RPMI8226 (cell line): ENCODE measurements around the gene C1QB.

Experiments
- DNase-seq: peaks from one replicate; pipeline ENCODE4 v3.0.0-alpha.2; 2015

Gene C1QB

DNA sequence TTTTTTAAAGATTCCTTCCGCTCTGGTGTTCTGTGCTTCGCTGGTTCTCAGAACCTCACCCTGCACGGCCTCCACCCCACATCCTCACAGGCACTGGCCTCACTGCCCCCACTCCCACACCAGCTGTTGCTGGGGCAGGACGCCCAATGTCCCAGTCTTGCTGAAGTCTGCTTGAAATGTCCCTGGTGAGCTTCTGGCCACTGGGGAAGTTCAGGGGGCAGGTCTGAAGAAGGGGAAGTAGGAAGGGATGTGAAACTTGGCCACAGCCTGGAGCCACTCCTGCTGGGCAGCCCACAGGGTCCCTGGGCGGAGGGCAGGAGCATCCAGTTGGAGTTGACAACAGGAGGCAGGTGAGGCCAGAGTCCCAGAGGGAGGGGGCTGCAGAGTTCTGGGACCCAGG is 16.7 kb upstream of the C1QB start, which contains the start of gene C1QA:
Gene C1QA (plus strand): TSS at position 276 of the 400 bp plus-strand sequence. CDS start 989 bp downstream, outside the sequence.
- peak; percentile 91 for DNase-seq

DNA sequence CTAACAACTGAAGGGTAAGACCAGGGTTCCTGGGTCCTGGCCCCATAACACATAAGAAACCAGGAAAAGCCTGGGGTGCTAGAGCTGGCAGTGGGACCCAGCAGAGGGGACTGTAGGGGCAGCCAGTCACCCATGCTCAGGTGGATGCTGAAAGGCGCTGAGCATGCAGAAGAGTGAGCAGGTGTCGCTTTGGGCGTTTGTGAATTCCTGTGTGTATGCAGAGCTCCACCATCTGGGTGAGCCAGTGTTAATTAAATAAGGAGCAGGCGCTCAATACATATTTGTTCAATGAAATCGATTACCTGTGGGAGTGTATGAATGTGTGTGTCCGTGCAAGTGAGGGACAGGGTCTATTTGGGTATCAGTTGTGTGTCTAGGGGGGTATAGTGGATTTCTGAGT is 16.1 kb upstream of the C1QB start:
- DNase-seq, result peak; percentile 92

DNA sequence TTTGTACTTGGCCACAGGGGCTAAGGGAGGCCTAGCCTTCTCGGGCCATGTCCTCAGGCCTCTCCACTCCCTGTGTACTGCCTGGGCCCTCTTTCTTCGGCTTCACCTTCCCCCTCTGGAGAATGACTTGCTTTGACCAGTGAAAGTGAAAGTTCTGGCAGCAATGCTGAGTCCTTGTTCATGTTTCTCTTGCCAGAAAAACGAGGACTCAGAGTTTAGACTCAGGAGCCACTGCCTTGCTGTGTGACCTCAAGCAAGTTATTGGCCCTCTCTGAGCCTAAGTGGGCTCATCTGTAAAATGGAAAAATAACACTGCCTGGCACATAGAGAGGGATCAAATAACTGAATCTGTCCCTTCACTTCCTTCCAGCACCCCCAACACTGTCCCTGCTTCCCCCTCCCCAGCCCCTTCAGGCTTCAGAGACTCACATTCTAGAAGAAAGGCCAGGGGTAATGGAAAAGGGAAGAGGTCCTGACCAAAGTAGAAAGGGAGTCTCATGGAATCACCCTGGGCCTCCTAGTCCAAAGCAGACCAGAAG is 15.1 kb upstream of the C1QB start:
- no peak for DNase-seq

DNA sequence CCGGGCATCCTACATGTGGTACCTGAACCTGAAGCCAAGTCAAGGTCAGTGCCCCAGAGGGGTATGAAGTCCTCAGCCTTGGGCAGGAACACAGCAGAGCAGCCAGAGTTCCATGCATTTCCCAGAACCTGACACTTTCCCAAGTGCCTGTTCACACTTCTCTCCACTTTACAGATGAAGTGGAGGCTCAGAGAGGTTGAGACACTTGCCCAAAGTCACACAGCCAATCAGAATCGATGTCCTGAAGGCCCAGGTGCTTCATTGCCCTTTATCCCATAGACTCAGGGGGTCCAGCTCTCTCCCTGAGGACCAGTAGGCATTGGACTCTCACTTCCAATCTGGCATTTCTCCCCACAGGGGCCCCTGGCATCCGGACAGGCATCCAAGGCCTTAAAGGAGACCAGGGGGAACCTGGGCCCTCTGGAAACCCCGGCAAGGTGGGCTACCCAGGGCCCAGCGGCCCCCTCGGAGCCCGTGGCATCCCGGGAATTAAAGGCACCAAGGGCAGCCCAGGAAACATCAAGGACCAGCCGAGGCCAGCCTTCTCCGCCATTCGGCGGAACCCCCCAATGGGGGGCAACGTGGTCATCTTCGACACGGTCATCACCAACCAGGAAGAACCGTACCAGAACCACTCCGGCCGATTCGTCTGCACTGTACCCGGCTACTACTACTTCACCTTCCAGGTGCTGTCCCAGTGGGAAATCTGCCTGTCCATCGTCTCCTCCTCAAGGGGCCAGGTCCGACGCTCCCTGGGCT is 14.4 kb upstream of the C1QB start:
- DNase-seq, result no peak

DNA sequence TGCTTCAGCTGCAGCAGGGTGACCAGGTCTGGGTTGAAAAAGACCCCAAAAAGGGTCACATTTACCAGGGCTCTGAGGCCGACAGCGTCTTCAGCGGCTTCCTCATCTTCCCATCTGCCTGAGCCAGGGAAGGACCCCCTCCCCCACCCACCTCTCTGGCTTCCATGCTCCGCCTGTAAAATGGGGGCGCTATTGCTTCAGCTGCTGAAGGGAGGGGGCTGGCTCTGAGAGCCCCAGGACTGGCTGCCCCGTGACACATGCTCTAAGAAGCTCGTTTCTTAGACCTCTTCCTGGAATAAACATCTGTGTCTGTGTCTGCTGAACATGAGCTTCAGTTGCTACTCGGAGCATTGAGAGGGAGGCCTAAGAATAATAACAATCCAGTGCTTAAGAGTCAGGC is 13.8 kb upstream of the C1QB start:
- DNase-seq, result no peak

DNA sequence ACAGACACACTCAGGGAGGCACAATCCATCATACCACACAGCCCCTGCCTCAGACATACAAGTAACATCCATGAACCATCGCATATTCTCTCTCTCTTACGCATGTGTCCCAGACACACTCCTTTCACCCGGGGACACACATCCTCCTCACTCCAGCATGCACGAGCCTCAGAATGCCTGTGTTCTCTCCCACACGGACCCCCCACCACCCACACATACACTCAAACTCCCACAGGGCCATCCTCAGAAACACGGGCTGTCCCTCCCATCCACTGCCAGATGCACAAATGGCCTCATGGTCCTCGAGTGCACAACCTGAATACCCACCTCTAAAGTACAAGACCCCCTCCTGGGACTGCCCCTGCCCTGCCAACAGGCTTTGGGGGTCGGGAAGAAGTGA is 11.8 kb upstream of the C1QB start:
- no peak for DNase-seq

DNA sequence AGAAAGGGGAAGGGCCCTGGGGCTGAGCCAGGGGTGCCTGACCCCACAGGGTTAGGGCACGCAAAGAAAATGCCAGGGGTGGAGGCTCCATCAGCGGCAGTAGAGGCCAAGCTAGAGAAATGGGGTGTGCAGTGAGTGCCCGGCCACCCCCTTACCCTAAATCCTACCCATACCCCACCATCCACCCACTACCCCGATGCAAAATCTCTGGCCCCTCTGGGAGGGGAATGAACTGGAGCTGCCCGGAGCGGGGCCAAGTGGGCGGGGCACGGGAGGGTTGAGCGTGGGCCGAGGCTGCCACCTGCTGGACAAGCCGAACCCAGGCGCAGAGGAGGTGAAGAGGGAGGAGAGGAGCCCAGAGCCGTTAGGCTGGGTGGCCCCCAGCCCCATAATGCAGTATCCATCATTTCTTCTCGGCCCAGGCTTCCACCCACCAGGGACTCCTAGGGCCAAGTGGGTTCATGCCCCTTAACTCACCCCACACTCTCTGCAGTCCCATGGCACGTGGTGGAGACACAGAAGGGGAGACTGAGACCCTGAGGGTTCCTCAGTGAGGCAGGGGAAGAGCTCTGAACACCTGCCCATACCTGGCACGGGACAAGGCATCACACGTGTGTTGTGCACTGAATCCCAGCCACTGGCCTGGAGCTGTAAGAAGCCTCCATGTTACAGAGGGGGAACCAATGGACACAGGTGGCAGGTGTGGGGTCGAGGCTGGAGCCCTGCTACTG is 11.0 kb upstream of the C1QB start:
- peak; percentile 84 for DNase-seq

DNA sequence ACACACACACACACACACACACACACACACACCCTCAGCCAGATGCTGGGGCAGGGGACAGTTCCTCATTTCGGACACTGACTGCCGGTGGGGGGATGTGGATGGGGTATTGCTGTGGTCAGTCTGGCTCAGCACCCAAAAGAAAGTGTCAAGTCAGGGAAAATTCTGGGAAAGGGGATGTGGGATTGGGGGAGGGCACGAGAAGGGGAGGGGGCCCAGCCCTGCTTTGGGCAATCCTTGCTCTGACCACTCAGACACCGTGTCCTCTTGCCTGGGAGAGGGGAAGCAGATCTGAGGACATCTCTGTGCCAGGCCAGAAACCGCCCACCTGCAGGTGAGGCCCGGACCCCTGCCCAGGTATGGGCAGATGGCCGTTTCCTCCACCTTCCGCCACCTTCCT is 9.7 kb upstream of the C1QB start, which contains the start of gene C1QC:
Gene C1QC (plus strand): TSS at position 253 of the 400 bp plus-strand sequence. CDS start 391 bp downstream, outside the sequence.
- no peak for DNase-seq

DNA sequence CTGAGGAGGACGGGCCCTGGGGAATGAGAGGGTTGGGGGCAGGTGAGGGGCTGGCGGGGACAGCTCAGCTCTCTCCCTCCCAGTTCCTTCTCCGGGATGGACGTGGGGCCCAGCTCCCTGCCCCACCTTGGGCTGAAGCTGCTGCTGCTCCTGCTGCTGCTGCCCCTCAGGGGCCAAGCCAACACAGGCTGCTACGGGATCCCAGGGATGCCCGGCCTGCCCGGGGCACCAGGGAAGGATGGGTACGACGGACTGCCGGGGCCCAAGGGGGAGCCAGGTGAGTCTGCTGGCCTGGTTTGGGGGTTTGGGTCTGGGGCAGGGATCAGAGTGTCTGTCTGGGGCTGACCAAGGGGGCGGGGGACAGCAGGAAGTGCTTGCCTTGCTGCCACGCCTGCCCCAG is 9.1 kb upstream of the C1QB start:
- DNase-seq, result no peak

DNA sequence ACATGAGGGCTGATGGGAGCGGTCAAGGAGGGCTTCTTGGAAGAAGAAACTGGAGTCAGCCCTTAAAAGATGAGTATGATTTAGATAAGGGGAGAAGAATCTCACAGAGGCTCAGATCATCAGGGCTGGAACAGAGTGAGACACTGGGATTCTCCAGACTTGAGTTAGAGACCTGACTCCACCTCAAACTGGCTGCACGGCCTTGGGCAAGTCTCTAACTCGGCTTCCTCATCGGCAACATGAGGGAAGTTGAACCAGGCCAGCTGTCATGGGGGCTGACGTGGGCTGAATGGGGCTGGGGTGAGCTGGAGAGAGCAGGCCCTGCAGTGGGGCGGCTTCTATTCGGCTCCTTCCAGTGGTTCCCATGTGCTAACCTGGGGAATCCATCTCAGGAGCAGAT is 7.1 kb upstream of the C1QB start:
- DNase-seq, result no peak

DNA sequence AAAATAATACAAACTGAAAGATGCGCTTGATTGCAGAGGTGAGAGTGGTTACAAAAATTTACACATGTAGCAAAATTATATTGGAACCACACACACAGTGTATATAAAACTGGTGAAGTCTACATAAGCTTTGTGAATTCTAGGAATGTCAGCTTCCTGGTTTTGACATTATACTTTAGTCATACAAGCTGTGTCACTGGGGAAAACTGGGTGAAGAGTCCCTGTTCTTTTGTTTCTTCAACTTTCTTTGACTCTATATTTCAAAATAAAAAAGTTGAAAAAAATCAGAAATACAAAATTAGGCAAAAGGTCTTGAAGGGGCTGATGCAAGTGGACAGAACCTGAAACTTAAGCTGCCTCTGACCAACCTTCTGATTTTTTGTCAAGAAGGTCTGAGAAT is 6.7 kb upstream of the C1QB start:
- no peak for DNase-seq

DNA sequence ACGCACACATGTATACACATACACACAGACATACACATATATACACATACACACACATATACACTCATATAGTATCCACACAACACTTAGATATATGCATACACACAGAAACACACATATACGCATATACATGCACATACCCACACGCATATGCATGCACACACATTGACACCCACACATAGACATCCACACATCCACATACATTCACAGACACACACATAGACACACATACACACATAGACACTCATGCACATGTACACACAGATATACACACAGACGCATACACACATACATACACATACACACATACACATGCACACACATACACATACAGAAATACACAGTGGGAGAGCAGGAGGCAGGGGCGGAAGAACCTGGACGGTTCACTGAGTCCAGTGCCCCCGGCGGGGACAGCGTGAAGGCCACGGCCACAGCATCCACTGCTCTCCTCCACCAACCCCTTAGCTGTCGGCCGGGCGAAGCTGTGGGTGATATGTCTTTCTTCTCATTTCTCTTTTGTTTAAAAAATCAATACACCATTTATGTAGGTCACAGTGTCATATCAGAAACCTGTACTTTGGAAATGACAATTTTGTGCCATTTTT is 2.8 kb upstream of the C1QB start:
- DNase-seq, result no peak

DNA sequence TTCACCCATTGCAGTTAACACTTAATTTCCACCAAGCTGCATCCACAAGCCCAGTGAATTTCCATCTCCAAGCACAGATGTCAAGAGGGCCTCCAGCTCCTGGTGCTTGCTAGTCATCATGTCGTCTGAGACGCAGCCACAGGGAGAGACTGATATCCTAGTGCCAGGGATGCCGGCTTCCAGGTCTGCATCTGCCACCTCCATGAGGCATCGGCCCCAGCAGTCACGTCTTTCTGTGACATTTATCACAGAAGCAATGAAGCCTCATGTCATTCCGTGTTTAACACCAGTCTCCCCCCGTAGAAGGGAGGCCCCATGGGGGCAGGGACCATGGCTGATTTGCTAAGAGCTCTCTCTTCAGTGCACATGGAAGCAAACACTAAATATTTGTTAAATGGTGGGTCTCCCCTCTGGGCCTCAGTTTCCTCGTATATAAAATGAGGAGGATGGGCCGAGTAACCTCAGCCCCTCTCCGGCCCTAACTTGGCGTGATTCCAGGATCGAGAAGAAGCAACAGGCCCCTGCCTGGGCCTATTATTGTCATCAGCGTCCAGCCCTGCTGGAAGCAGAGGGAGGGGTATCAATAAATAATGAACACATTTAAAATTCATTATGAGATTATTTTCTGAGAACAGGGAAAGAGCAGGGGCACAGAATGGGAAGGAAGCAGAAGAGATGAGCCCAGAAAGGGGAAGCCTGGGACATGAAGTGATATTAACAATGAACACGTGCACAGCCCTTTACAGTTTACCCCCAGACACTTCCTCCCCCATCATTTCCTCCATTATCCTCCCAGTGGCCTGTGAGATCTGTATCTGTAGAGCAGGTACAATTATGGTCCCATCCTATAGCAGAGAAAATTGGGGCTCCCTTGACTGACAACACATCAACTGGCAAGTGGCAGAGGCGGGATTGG is 837 bp upstream of the C1QB start:
- DNase-seq, result no peak

DNA sequence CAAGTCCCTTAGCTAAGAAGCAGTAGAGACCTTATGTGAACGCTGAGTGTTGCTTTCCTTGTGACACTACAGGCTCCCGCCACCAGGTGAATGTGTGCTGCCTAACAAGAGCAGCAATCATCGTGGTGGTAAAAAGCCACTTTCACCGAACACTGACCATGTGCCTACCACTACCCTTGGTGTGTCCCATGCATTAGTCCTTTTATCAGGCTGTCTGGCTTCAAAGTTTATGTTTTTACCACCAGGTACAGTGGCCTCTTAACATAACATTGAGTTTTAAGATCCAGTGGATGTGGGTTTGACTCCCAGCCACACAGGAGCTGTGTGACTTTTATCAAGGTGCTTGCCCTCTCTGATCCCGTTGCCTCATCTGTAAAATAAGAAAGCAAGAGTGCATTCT is 1.7 kb downstream of the C1QB start:
- peak; percentile 62 for DNase-seq

DNA sequence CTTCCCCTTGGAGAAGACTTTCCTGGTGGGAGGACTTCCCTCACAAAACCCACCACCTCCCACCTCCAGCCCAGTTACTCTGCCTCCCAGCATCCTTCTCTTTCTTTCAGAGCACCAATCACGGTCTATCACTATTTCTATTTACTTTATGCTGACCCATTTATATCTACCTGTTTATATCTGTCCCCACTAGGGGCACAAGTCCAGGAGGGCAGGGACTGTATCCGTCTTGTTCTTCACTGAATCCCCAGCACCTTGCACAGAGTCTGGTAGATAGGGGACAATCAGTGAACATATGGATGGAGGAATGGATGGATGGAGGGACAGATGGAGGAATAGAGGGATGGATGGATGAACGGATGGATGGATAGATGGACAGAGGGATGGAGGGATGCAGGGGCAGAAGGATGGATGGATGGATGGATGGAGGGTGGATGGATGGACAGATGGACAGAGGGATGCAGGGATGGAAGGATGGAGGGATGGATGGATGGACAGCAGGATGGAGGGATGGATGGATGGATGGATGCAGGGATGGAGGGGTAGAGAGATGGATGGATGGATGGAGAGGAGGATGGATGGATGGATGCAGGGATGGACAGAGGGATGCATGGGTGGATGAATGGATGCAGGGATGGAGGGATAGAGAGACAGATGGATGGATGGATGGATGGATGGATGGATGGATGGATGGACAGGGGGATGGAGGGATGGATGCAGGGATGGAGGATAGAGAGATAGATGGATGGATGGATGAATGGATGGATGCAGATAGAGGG is 5.5 kb downstream of the C1QB start:
- DNase-seq, result no peak

DNA sequence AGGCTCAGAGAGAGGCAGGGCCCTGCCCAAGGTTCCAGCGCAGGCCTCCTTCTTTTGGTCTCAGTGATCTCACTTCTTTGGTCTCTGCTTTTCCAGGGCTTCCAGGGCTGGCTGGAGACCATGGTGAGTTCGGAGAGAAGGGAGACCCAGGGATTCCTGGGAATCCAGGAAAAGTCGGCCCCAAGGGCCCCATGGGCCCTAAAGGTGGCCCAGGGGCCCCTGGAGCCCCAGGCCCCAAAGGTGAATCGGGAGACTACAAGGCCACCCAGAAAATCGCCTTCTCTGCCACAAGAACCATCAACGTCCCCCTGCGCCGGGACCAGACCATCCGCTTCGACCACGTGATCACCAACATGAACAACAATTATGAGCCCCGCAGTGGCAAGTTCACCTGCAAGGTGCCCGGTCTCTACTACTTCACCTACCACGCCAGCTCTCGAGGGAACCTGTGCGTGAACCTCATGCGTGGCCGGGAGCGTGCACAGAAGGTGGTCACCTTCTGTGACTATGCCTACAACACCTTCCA is 7.7 kb downstream of the C1QB start:
- DNase-seq, result no peak

DNA sequence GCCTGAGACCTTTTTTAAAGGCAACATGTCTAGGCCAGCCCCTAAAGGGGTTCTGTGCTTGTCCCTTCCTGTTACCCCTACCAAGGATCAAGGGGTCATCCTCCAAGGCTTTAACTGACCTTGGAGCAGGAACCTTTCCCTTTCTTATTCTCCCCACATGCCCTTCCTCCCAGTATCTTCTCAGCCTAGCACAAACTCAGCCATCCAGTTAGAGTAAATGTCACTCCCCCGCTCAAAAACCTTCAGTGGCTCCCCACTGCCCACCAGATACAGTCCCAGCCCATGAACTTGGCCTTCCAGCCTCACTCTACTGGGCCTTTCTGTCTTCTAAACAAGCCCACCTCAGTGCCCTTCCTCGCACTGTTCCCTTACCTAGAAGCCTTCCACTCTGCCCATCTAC is 8.8 kb downstream of the C1QB start:
- DNase-seq, result no peak

DNA sequence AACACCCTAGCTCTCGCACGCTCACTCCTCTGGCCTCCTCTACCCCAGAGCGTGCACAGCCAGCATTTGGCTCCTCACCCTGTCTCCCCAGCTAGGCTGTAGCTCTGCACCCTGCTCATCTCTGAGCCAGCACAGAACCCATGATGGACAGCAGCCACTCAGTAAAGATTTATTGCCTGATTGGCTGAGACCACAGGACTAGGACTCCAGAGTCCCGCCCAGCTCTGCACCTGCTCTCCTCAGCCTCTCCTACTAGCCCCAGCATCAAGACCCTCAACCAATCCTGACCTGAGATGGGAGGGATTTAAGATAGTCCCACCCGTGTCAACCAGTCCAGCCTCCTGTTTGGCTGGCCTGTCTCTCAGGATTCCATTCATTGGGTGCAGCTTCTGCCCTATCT is 9.3 kb downstream of the C1QB start:
- peak; percentile 62 for DNase-seq

DNA sequence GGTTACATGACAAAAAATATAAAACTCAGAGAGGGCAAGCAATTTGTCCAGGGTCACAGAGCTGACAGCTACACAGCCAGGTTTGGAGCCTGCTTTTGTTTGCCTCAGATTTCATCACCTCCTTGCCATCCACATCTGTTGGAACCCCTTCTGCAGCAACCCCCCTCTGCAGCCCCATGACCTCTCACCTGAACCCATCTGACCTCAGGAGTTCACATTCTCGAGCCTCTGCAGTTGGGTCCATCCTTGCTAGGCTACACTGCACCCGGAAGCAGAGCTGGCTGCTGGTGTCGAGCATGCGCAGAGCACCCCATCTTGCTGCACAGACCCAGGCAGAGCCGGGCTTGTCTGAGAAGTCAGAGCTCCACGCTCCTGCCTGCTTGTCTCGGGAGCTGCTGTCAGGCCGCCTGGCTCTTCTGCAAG is 10.0 kb downstream of the C1QB start:
- no peak for DNase-seq

DNA sequence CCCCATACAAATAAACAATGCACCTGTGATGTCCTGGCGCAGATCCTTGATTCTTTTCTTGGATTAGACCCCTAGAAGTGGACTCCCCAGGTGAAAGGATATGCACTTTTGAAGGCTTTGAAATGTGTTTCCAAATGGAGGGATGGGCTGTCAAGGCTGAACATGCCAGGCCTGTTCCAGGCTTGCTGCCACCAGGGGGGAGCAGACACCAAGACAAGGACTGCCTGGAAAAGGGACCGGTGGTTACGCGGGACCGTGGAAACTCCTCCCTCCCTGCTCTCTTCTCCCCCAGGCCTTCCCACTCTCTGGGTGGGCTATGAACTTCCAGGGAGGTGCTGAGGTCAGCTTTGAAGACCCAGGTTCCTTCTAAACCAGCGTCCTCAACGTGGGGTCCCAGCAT is 12.7 kb downstream of the C1QB start:
- peak; percentile 53 for DNase-seq

DNA sequence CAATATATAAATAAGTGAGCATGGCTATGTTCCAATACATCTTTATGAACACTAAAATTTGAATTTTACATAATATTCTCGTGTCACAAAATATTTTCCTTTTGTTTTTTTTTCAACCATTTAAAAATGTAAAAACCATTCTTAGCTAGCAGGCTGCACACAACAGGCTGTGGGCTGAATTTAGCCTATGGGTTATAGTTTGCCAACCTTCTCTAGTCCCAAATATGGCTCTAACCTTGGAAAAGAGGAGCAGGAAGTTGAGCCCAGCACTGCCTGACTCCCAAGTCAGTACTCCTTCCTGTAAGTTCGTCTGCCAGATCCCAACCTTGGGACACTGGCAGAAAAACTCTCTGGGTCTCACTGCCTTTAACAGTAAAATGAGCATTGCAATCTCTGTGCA is 13.4 kb downstream of the C1QB start:
- no peak for DNase-seq
